ENCODE results near the gene SAMD5. TPM values are rescaled to one million over a fixed set of nuclear protein-coding genes. Genes with fewer than 3 reads are reported as not detected.

Gene SAMD5
- total RNA-seq, 4 donors from 2014 or later: 1.0 to 7.8 (median 3.7) TPM

DNA sequence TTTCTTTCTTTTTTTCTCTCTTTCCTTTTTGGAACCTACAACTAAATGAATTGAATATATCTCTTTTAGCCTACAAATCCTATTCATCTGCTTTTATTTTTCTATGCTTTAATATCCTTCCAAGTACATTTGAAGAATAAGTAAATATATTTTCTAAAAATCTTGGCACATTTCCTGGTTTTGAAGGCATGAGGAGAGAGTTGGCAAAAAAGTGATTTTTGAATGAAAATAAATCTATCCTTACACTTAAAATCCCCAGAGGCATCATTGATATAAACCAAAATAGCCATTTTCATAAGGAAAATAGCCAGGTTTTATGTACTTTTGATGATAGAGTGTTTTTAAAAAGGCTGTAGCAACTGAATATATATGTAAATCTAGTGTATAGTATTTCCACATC, 69.0 kb downstream of the SAMD5 start:
- TF ChIP-seq POLR2A (IDR thresholded peaks at IDR 0.05) (no peak), POLR2AphosphoS5 (IDR thresholded peaks at IDR 0.05) (no peak), CTCF (IDR thresholded peaks at IDR 0.05) (no peak), EP300 (IDR thresholded peaks at IDR 0.05) (no peak)
- Histone ChIP-seq H3K27me3 (no peaks in the 10 kb centered on the region), H3K4me3 (no peak overlapping the region), H3K27ac (no peak overlapping the region), H3K9me3 (no peaks in the 10 kb centered on the region), H3K36me3 (no peaks in the 10 kb centered on the region), H3K4me1 (no peaks in the 10 kb centered on the region)
- DNase-seq (ENCODE audit: low spot score in 2 of 2): no peak

DNA sequence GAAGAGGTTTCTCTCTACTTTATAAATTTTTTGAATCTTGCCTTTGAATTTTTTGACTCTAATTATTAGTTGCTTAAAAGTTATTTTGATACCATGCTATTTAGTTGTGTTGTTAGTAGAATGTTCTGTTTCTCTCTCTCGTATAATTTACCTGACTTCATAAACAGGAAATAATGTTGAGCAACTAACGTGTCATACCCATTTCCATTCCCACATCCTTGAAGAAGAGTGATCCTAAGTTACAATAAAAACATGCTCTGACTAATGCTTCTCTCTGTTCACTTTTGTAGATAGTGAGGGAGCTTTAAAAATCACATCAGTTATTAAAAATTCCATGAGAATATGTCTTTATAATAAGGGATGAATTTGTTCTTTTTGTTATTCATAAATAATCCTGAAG, 69.7 kb downstream of the SAMD5 start:
- WGBS: 84% methylated on average over 2 of the region's 2 CpGs
- H3K9me3 ChIP-seq: no peaks in the 10 kb centered on the region
- no peak for TF ChIP-seq POLR2AphosphoS5 (IDR thresholded peaks at IDR 0.05)
- no peak for TF ChIP-seq CTCF (IDR thresholded peaks at IDR 0.05)
- TF ChIP-seq POLR2A (IDR thresholded peaks at IDR 0.05): no peak
- TF ChIP-seq EP300 (IDR thresholded peaks at IDR 0.05): no peak

GRCh38 chr6:147578883-147579282, 70.4 kb downstream of the SAMD5 start:
- Histone ChIP-seq H3K36me3 (no peaks in the 10 kb centered on the region), H3K27me3 (no peaks in the 10 kb centered on the region), H3K9me3 (no peaks in the 10 kb centered on the region), H3K4me1 (no peaks in the 10 kb centered on the region), H3K27ac (no peak overlapping the region), H3K4me3 (no peak overlapping the region)
- WGBS: 64% methylated on average over 2 of the region's 2 CpGs
- TF ChIP-seq CTCF (IDR thresholded peaks at IDR 0.05) (no peak), POLR2AphosphoS5 (IDR thresholded peaks at IDR 0.05) (no peak), POLR2A (IDR thresholded peaks at IDR 0.05) (no peak), EP300 (IDR thresholded peaks at IDR 0.05) (no peak)
- no peak for DNase-seq (ENCODE audit: low spot score in 2 of 2)

More for the DNA sequence above, 69.7 kb downstream of the SAMD5 start:
- H3K4me1 ChIP-seq: no peaks in the 10 kb centered on the region
- no peak for DNase-seq (ENCODE audit: low spot score in 2 of 2)
- H3K36me3 ChIP-seq: no peaks in the 10 kb centered on the region
- no peak overlapping the region for H3K4me3 ChIP-seq
- no peak overlapping the region for H3K27ac ChIP-seq
- H3K27me3 ChIP-seq: no peaks in the 10 kb centered on the region

DNA sequence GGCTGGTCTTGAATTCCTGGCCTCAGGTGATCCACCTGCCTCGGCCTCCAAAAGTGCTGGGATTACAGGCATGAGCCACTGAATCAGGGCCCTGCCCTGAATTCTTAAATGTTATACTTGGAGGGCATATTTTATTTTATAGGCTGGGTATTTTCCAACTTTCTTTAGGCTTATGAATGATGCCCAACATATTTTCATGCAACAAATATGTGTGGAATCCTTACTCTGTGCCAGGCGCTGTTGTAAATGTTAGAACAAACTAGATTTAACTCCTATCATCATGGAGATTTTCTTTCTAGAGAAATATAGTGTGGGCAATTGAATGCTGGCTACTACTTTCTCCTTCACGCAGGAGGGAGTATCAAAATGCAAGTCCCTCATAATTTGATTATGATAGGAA, 71.2 kb downstream of the SAMD5 start:
- TF ChIP-seq POLR2A (IDR thresholded peaks at IDR 0.05): no peak
- TF ChIP-seq POLR2AphosphoS5 (IDR thresholded peaks at IDR 0.05): no peak
- TF ChIP-seq CTCF (IDR thresholded peaks at IDR 0.05): no peak
- TF ChIP-seq EP300 (IDR thresholded peaks at IDR 0.05): no peak
- Histone ChIP-seq H3K4me3 (no peak overlapping the region), H3K27ac (no peak overlapping the region), H3K36me3 (no peaks in the 10 kb centered on the region), H3K4me1 (no peaks in the 10 kb centered on the region), H3K27me3 (no peaks in the 10 kb centered on the region), H3K9me3 (no peaks in the 10 kb centered on the region)
- no peak for DNase-seq (ENCODE audit: low spot score in 2 of 2)
- 55% methylated on average over 3 of the region's 3 CpGs for WGBS

GRCh38 chr6:147582991-147583390, 74.5 kb downstream of the SAMD5 start:
- Histone ChIP-seq H3K36me3 (no peaks in the 10 kb centered on the region), H3K27me3 (no peaks in the 10 kb centered on the region), H3K4me3 (no peak overlapping the region), H3K4me1 (no peaks in the 10 kb centered on the region), H3K27ac (no peak overlapping the region), H3K9me3 (no peaks in the 10 kb centered on the region)
- 59% methylated on average over 1 of the region's 1 CpG for WGBS
- no peak for DNase-seq (ENCODE audit: low spot score in 2 of 2)
- TF ChIP-seq POLR2AphosphoS5 (IDR thresholded peaks at IDR 0.05): no peak
- TF ChIP-seq CTCF (IDR thresholded peaks at IDR 0.05): no peak
- TF ChIP-seq POLR2A (IDR thresholded peaks at IDR 0.05): no peak
- no peak for TF ChIP-seq EP300 (IDR thresholded peaks at IDR 0.05)

Measured in suprapubic skin (tissue), 4 donors.